Measurements from ENCODE around the gene STX4.

- TF ChIP-seq CTCF (optimal IDR thresholded peaks at IDR 0.05 in 1 of 3, IDR thresholded peaks at IDR 0.05 in 1 of 3, conservative IDR thresholded peaks at IDR 0.05 in 1 of 3; ENCODE audit: extremely low read depth in 1 of 3, insufficient read depth in 2 of 3, low read length in 3 of 3): no peak
- no peak for TF ChIP-seq EZH2 (IDR thresholded peaks at IDR 0.05; ENCODE audit: low read length)
Observed at GRCh38 chr16:30992931-30993816, 40.2 kb upstream of the STX4 start.
